A673 (cell line): Measurements from ENCODE around the gene SLC6A14. TPM values are rescaled to one million over a fixed set of nuclear protein-coding genes. Genes with fewer than 3 reads are reported as not detected.
A peak's percentile ranks its signal among the peaks of the same experiment; 100 is the strongest.

Experiments
- BruUV-seq: library from RNA; stranded (reverse); fragments of 400-500 nt; replicated peaks from 2 replicates; lab custom pipeline; 2021; lab: Mats Ljungman, UMichigan
- CTCF ChIA-PET: fragments of 300-600 bp; sonication (Branson Sonifier 250); formaldehyde crosslinking; loops from one replicate; lab custom pipeline; 2022; ENCODE audit warnings: antibody characterized with exemption; lab: Charles Lee
- POLR2A ChIA-PET: fragments of 300-600 bp; sonication (Branson Sonifier 250); formaldehyde crosslinking; loops from one replicate; lab custom pipeline; 2022; ENCODE audit warnings: antibody characterized with exemption; ENCODE audit not compliant: low non-redundant PET; lab: Charles Lee
- DNase-seq: peaks from one replicate; pipeline ENCODE4 v3.0.0-alpha.2; 2015; ENCODE audit warnings: low spot score
- H3K27ac ChIP-seq: fragments of 200-600 bp; sonication (generic); 2 replicates; pipeline ENCODE4 v1.5.1; 2016; ENCODE audit warnings: mixed run types, low read depth, mild to moderate bottlenecking, mixed read lengths, antibody characterized with exemption, low read length; ENCODE audit not compliant: poor library complexity, severe bottlenecking
- H3K27me3 ChIP-seq: fragments of 200-600 bp; sonication (generic); replicated peaks from 2 replicates; pipeline ENCODE4 v1.6.1; 2017; ENCODE audit warnings: mixed run types, low read depth, mild to moderate bottlenecking, mixed read lengths, antibody characterized with exemption, low read length; ENCODE audit not compliant: insufficient read depth, poor library complexity
- H3K36me3 ChIP-seq: fragments of 200-600 bp; sonication (generic); 2 replicates; pipeline ENCODE4 v1.6.1; 2016; ENCODE audit warnings: mixed run types, mild to moderate bottlenecking, mixed read lengths, antibody characterized with exemption, low read length; ENCODE audit not compliant: insufficient read depth, poor library complexity, severe bottlenecking
- H3K4me1 ChIP-seq: fragments of 200-600 bp; sonication (generic); 2 replicates; pipeline ENCODE4 v1.6.1; 2017; ENCODE audit warnings: mixed run types, mild to moderate bottlenecking, mixed read lengths, antibody characterized with exemption, low read length; ENCODE audit not compliant: insufficient read depth, poor library complexity, severe bottlenecking
- H3K4me3 ChIP-seq: fragments of 200-600 bp; sonication (generic); 2 replicates; pipeline ENCODE4 v1.5.1; 2016; ENCODE audit warnings: low read depth, mixed run types, mild to moderate bottlenecking, mixed read lengths, low read length; ENCODE audit not compliant: poor library complexity, severe bottlenecking
- H3K9me3 ChIP-seq: fragments of 200-600 bp; sonication (generic); 2 replicates; pipeline ENCODE4 v1.6.1; 2016; ENCODE audit warnings: mixed run types, low read depth, mild to moderate bottlenecking, mixed read lengths, antibody characterized with exemption, low read length; ENCODE audit not compliant: poor library complexity, severe bottlenecking
- CTCF ChIP-seq: fragments of 300-800, 200-600 bp; sonication (generic); conservative IDR thresholded peaks from 2 replicates; pipeline ENCODE4 v1.5.1; 2017; ENCODE audit warnings: low read depth, mild to moderate bottlenecking, antibody characterized with exemption, low read length, moderate library complexity, mixed read lengths
- EZH2 ChIP-seq: fragments of 200-600 bp; sonication (generic); IDR thresholded peaks from 2 replicates; pipeline ENCODE4 v1.6.1; 2017; ENCODE audit warnings: borderline replicate concordance, low read depth, mild to moderate bottlenecking, mixed read lengths, antibody characterized with exemption, low read length; ENCODE audit not compliant: poor library complexity, severe bottlenecking
- intact Hi-C: fragments of 100-400 bp; cut with micrococcal nuclease; formaldehyde crosslinking; loops from one replicate; pipeline ENCODE4 v1.10.0; 2022; ENCODE audit not compliant: unreplicated experiment
- total RNA-seq: library from RNA; stranded (reverse); gene quantifications from 2 replicates; pipeline ENCODE4 v1.2.3, GENCODE V29; 2021

SLC6A14 gene
- total RNA-seq, 1 experiment from 2014 or later, result not detected

- BruUV-seq, result no TSS peak
- Histone ChIP-seq H3K27ac (no peak overlapping the region), H3K4me3 (no peak overlapping the region), H3K9me3 (no peaks in the 10 kb centered on the region), H3K27me3 (no peaks in the 10 kb centered on the region), H3K4me1 (no peaks in the 10 kb centered on the region), H3K36me3 (no peaks in the 10 kb centered on the region)
- intact Hi-C loops, result no loop called here
- POLR2A ChIA-PET, result no interaction called here
- peak; percentile 11 for DNase-seq
- CTCF ChIA-PET, result interaction anchor here (1.4 kb wide), 1 partner anchor 1254 kb away, joined by 5 read pairs; no protein-coding TSS in a partner anchor
- TF ChIP-seq EZH2 (no peak), CTCF (peak; percentile 56)
These were observed 53.7 kb downstream of the SLC6A14 start for GRCh38 chrX:116490104-116490503.

- intact Hi-C loops, result no loop called here
- H3K27ac ChIP-seq, result no peak overlapping the region
- CTCF ChIA-PET, result no interaction called here
- no peak for TF ChIP-seq EZH2
- no peak for TF ChIP-seq CTCF
- no peaks in the 10 kb centered on the region for H3K36me3 ChIP-seq
- no peaks in the 10 kb centered on the region for H3K4me1 ChIP-seq
- H3K9me3 ChIP-seq, result no peaks in the 10 kb centered on the region
- no peak overlapping the region for H3K4me3 ChIP-seq
- DNase-seq, result no peak
- no peaks in the 10 kb centered on the region for H3K27me3 ChIP-seq
- POLR2A ChIA-PET, result no interaction called here
- BruUV-seq, result no TSS peak
These were observed 56.9 kb downstream of the SLC6A14 start for GRCh38 chrX:116493271-116493670.

GRCh38 chrX:116499780-116500179, 63.4 kb downstream of the SLC6A14 start:
- DNase-seq, result peak; percentile 10
- TF ChIP-seq EZH2, result no peak
- TF ChIP-seq CTCF, result no peak
- Histone ChIP-seq H3K4me1 (no peaks in the 10 kb centered on the region), H3K27ac (no peak overlapping the region), H3K36me3 (no peaks in the 10 kb centered on the region), H3K27me3 (no peaks in the 10 kb centered on the region), H3K4me3 (no peak overlapping the region), H3K9me3 (no peaks in the 10 kb centered on the region)
- intact Hi-C loops, result no loop called here
- no TSS peak for BruUV-seq
- POLR2A ChIA-PET, result no interaction called here
- CTCF ChIA-PET, result no interaction called here

Other genes with a start within 250 kb of the SLC6A14 start
- not detected in 2 replicates for gene CT83, start 26.4 kb downstream of the SLC6A14 start, total RNA-seq